Ovary (tissue), 9 donors: ENCODE data around the gene CKM. TPM values are rescaled to one million over a fixed set of nuclear protein-coding genes. Genes with fewer than 3 reads are reported as not detected.

ENCODE experiments used
- DNase-seq, 5 donors: peaks; one replicate each; pipeline ENCODE4 v3.0.0-alpha.2; 2019 to 2020
- H3K27ac ChIP-seq, 2 donors: fragments of 200-600 bp; one replicate each; pipeline versions ENCODE4 v1.5.1 to v1.8.0; 2019 to 2022
- H3K27me3 ChIP-seq: fragments of 200-600 bp; one replicate; pipeline ENCODE4 v1.8.0; 2022
- H3K36me3 ChIP-seq: fragments of 200-600 bp; sonication (generic); one replicate; pipeline ENCODE4 v1.5.1; 2019
- H3K4me1 ChIP-seq: one replicate; pipeline ENCODE4 v1.8.1; 2013; ENCODE audit warnings: mild to moderate bottlenecking, moderate library complexity; ENCODE audit not compliant: insufficient read depth
- H3K4me3 ChIP-seq: fragments of 200-600 bp; sonication (generic); one replicate; pipeline ENCODE4 v1.5.1; 2017
- H3K9me3 ChIP-seq, 2 donors: fragments of 200-600 bp in 1 of 2; sonication (generic) in 1 of 2; one replicate each; pipeline versions ENCODE4 v1.5.1 to v1.8.1; 2013 to 2019; ENCODE audit warnings: mild to moderate bottlenecking in 1 of 2, moderate library complexity in 1 of 2
- EP300 ChIP-seq: sonication (generic); formaldehyde crosslinking; IDR thresholded peaks from one replicate; pipeline ENCODE4 v1.6.1; 2017; ENCODE audit warnings: antibody characterized with exemption
- POLR2A ChIP-seq: fragments of 450-650 bp; IDR thresholded peaks from one replicate; pipeline ENCODE4 v1.6.1; 2017; ENCODE audit warnings: antibody characterized with exemption, mild to moderate bottlenecking, moderate library complexity
- WGBS, 3 donors: extraction: QIAGEN DNeasy Blood & Tissue Kit in 1 of 3; methylation state at CpG; one replicate each; pipeline versions ENCODE4 v1.1.5 to v1.1.7; 2013 to 2017; 5-methylcytosine and 5-hydroxymethylcytosine counted together
- intact Hi-C, 4 donors: fragments of 100-400 bp; cut with DNase I; formaldehyde crosslinking; loops; one replicate each; pipeline versions ENCODE4 v1.11.0 to v1.15.1; 2022 to 2023
- polyA plus RNA-seq, 2 donors: library from polyadenylated mRNA; stranded (reverse); fragments of 200-250 nt in 1 of 2; fragments of 350-450 nt in 1 of 2; fragmentation: Illumina TruSeq in 1 of 2; extraction: RNeasy Lipid Tissue Mini Kit (QIAGEN cat#74804) in 1 of 2; gene quantifications; one replicate each; pipeline ENCODE4 v1.2.3, GENCODE V29; 2013 to 2014
- total RNA-seq, 7 donors: library from RNA; depleted of rRNA in 2 of 7; stranded (reverse); fragments of >200 nt in 2 of 7; fragmentation: NEBNext Ultra II Directional in 3 of 7; extraction: Animal tissue kit (Norgen Biotek cat#: 25700) in 3 of 7; gene quantifications; one replicate each; pipeline versions ENCODE4 v1.1.0 to v1.2.4, GENCODE V29; 2016 to 2023
- TF ChIP-seq, protein P1 (sequence below), 3 donors: fragments of 450-650 bp in 2 of 3; fragments of 200-600 bp in 1 of 3; IDR thresholded peaks; one replicate each; pipeline versions ENCODE4 v1.5.1 to v1.8.0; 2016 to 2022; ENCODE audit warnings: antibody characterized with exemption in 3 of 3, mild to moderate bottlenecking in 1 of 3
- donor health status: DM: no; HTN: no; CAD: no; lungs with moderate emphysema.
- donor health status: DM: no; HTN: no; CAD: no.
- donor health status: Bipolar disorder and iron deficiency.
- donor health status: DM: yes; HTN: yes; CAD: no.
- donor health status: DM: no; HTN: no; CAD: no.
- donor health status: DM: yes; HTN: yes; CAD: no.

CKM gene
- total and polyA plus RNA-seq, 9 donors = 0.10 to 0.85 (median 0.55) TPM; not detected in 4

DNA sequence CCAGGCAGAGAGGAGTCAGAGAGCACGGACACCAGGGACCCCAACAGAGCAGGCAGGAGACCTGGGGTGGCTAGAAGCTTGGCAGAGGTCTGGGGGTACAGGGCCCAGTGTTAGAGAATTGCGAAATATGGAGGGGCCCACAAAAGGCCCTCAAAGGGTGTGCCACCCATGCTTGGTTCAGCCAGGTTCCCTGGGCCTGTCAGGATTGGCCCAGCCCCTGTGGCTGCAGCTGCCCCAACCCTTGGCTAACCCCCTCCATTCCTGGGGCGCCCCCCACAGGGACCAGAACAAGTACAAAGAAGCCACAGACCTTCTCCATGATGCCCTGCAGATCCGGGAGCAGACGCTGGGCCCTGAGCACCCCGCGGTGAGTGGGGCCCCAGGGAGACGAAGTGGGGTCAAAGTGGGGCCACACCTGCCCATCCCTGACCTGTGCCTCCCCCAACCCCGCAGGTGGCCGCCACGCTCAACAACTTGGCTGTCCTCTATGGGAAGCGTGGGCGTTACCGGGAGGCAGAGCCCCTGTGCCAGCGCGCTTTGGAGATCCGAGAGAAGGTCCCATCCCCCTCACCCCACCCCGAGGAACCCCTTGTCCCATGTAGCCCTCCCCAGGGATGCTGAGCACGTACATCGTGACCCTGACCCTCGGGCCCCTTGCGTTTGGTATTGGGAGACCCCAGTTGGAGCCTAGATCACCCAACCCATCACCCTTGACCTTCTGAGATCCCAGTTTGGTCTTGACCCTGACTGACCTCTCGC, 25.9 kb upstream of the CKM start:
- no peaks in the 10 kb centered on the region for H3K36me3 ChIP-seq
- no peaks in the 10 kb centered on the region for H3K9me3 ChIP-seq
- WGBS, 3 donors = 50 to 70% (median 62%) methylated on average over 23 of the region's 23 CpGs
- intact Hi-C loops = no loop called here
- TF ChIP-seq EP300 (no peak), POLR2A (no peak)
- TF ChIP-seq, protein P1, sequence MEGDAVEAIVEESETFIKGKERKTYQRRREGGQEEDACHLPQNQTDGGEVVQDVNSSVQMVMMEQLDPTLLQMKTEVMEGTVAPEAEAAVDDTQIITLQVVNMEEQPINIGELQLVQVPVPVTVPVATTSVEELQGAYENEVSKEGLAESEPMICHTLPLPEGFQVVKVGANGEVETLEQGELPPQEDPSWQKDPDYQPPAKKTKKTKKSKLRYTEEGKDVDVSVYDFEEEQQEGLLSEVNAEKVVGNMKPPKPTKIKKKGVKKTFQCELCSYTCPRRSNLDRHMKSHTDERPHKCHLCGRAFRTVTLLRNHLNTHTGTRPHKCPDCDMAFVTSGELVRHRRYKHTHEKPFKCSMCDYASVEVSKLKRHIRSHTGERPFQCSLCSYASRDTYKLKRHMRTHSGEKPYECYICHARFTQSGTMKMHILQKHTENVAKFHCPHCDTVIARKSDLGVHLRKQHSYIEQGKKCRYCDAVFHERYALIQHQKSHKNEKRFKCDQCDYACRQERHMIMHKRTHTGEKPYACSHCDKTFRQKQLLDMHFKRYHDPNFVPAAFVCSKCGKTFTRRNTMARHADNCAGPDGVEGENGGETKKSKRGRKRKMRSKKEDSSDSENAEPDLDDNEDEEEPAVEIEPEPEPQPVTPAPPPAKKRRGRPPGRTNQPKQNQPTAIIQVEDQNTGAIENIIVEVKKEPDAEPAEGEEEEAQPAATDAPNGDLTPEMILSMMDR (IDR thresholded peaks at IDR 0.05) = no peak
- H3K4me1 ChIP-seq = no peaks in the 10 kb centered on the region
- H3K4me3 ChIP-seq = no peak overlapping the region
- no peak overlapping the region for H3K27ac ChIP-seq
- peaks cover 2% of the 10 kb centered on the region for H3K27me3 ChIP-seq
- DNase-seq = no peak

GRCh38 chr19:45347570-45348366, 25.1 kb upstream of the CKM start:
- Histone ChIP-seq H3K27me3 (peaks cover 2% of the 10 kb centered on the region), H3K36me3 (no peaks in the 10 kb centered on the region), H3K9me3 (no peaks in the 10 kb centered on the region), H3K27ac (no peak overlapping the region), H3K4me3 (no peak overlapping the region), H3K4me1 (no peaks in the 10 kb centered on the region)
- TF ChIP-seq POLR2A (no peak), EP300 (no peak)
- TF ChIP-seq, protein P1 (IDR thresholded peaks at IDR 0.05) = no peak
- intact Hi-C loops = no loop called here
- DNase-seq = no peak
- WGBS, 3 donors = 48 to 58% (median 50%) methylated on average over 25 of the region's 25 CpGs

- Histone ChIP-seq H3K4me3 (no peak overlapping the region), H3K27me3 (peaks cover 2% of the 10 kb centered on the region)
- 13 to 30% (median 14%) methylated on average over 12 to 27 of the region's 27 CpGs for WGBS, 3 donors
These were observed 23.8 kb upstream of the CKM start for GRCh38 chr19:45346449-45346848.

DNA sequence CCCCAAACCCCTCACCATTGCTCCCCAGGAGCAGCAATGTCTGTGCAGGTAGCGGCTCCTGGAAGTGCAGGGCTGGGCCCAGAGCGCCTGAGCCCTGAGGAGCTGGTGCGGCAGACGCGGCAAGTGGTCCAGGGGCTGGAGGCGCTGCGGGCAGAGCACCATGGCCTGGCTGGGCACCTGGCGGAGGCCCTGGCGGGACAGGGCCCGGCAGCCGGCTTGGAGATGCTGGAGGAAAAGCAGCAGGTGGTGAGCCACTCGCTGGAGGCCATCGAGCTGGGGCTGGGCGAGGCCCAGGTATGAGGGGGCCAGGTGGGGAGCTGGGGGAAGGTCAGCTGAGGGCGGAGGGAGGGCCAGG, 22.8 kb upstream of the CKM start:
- no peak for DNase-seq
- intact Hi-C loops = no loop called here
- H3K27me3 ChIP-seq = peaks cover 2% of the 10 kb centered on the region
- H3K4me3 ChIP-seq = no peak overlapping the region
- WGBS, 3 donors = 80 to 82% (median 81%) methylated on average over 15 of the region's 15 CpGs
- H3K27ac ChIP-seq = no peak overlapping the region
- TF ChIP-seq EP300 (no peak), POLR2A (no peak)
- TF ChIP-seq, protein P1 (IDR thresholded peaks at IDR 0.05) = no peak
- H3K36me3 ChIP-seq = no peaks in the 10 kb centered on the region
- H3K4me1 ChIP-seq = no peaks in the 10 kb centered on the region
- H3K9me3 ChIP-seq = no peaks in the 10 kb centered on the region

More at GRCh38 chr19:45346449-45346848, 23.8 kb upstream of the CKM start:
- Histone ChIP-seq H3K4me1 (no peaks in the 10 kb centered on the region), H3K9me3 (no peaks in the 10 kb centered on the region), H3K27ac (no peak overlapping the region), H3K36me3 (no peaks in the 10 kb centered on the region)
- TF ChIP-seq, protein P1 (IDR thresholded peaks at IDR 0.05) = no peak
- TF ChIP-seq POLR2A = no peak
- TF ChIP-seq EP300 = no peak
- no peak for DNase-seq
- intact Hi-C loops = no loop called here
